OCI-LY3 (cell line): Measurements from ENCODE around the gene UBAC2.

Experiments used
- CTCF ChIP-seq: fragments of 200-600, 300-600 bp; sonication (generic); IDR thresholded peaks from 2 replicates; pipeline ENCODE4 v1.5.1; 2014; ENCODE audit warnings: antibody characterized with exemption, low read length, low read depth
- EZH2phosphoT487 ChIP-seq: fragments of 200-600 bp; shearing (Covaris generic); IDR thresholded peaks from 2 replicates; pipeline ENCODE4 v1.6.1; 2018; ENCODE audit warnings: antibody characterized with exemption, mixed run types, low read depth

GRCh38 chr13:99191900-99192399, 8.7 kb upstream of the UBAC2 start:
- TF ChIP-seq EZH2phosphoT487, result no peak
- TF ChIP-seq CTCF, result no peak
